Dermis microvascular lymphatic vessel endothelial cell (primary cell): ENCODE measurements around the gene C2CD3. TPM values are rescaled to one million over a fixed set of nuclear protein-coding genes. Genes with fewer than 3 reads are reported as not detected.
"Not testable (repeated sequence)": the region's sequence is repeated elsewhere in the genome, so short reads cannot be mapped to it uniquely, and the experiment has no call there.

Experiments
- DNase-seq, 2 donors: peaks; one replicate each; pipeline versions ENCODE4 v3.0.0 to v3.0.0-alpha.2; 2010; ENCODE audit warnings: low read depth in 2 of 2
- total RNA-seq: library from RNA; depleted of rRNA; stranded (reverse); fragments of >200 nt; gene quantifications from 2 replicates; pipeline ENCODE4 v1.2.1, GENCODE V29; 2014

The C2CD3 gene
- total RNA-seq, 1 donor from 2014 or later = 7.1 TPM

GRCh38 chr11:74168838-74169237 lies 2.0 kb downstream of the C2CD3 start:
- DNase-seq = no peak

DNA sequence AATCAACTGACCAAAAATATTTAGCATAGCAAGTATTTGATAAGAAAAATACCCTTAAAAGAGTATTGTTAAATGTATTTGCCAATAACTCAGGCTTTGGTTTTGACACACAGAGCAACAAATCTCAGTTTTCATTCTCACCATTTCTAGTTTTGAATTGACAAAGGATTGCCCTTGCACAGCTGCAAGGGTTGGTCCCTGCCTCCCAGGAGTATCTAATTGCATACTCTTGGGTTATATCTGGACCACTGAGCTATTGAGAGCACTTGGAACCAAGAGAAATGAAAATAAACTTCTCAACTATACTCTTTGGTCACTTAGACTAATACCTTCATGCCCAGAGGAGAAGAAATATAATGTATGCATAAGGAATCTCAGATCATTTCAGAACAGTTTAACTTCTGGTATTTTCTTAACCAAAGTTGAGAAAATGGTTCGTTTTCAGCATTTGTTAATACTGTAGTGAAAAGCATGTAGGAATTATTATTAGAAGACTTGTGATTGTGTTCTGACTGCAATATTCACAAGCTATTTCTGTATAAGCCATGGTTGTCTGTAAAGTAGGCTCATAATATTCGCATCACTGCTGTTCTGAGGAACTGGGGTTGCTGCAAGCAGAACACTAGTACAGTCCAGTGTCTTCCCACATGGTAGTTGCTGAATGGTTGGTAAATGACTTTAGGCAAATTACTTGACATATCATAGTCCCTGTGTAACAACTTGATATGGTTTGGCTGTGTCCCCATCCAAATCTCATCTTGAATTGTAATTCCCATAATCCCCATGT lies 7.9 kb downstream of the C2CD3 start:
- no peak for DNase-seq

- no peak for DNase-seq
Observed at GRCh38 chr11:74159642-74160041, 11.2 kb downstream of the C2CD3 start.

DNA sequence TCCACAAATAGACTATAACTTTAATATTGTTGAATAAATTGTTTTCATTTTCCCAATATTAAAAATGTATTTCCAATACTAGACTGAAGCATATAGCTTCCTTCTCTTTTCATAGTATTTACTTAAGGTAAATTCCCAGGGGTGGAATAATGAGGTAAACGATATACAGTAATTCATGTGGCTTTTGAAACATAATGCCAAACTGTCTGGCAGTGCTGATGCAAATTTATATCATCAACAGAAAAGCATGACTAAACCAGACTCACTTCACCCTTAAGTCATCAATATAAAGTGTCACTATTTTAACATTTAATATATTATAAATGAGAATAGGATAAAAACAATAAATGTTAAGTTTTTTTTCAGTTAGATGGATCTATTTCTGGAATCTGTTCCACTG lies 13.6 kb downstream of the C2CD3 start:
- DNase-seq = no peak

GRCh38 chr11:74154620-74155281 lies 16.1 kb downstream of the C2CD3 start:
- no peak for DNase-seq

GRCh38 chr11:74153224-74153623 lies 17.6 kb downstream of the C2CD3 start:
- DNase-seq = no peak

DNA sequence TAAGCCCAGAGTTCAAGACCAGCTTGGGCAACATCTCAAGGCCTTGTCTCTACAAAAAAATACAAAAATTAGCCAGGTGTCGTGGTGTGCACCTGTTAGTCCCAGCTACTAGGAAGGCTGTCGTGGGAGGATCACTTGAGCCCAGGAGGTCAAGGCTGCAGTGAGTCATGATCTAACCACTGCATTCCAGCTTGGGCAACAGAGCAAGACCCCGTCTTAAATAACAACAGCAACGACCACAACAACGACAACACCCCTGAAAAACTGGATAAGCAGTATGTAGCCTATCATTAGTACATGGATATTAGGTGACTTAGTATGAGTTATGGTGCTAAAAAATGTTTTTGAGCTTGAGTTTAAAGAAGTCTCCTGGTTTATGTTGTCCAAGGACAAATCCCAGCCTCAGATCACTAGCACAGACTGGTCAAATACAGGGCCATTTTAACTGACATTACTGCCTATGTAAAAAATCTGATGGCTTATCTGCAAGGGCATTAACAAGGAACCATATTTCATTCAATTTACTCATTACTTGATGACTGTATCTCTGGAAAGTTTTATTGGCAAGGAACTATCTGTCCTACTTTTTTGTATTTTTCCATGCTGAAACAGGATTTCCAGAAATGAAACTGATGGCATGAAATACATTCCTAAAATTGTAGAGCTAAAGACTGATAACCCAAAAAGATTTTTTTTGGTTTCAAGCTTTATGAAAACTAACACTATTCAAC lies 23.4 kb downstream of the C2CD3 start:
- DNase-seq = peak in 1 of 2 donors; percentile 27

GRCh38 chr11:74144592-74144991 lies 26.2 kb downstream of the C2CD3 start:
- DNase-seq = no peak

DNA sequence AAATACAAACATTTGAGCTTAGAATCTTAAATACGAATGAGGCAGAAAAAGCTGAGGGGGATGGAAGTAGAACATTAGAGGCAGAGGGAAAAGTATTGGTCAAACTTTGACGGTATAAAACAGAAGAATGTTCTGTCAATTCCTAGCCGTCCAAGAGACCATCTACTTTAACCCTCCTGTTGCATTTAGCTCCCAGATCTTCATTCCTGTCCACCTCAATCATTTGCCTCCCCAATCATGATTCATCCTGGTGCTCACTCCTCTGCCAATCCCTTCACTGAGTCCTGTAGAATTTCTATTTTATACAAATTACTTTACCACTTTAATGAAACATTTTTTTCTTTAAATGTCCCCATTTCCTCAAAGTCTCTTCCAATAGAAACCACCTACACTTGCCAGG lies 28.2 kb downstream of the C2CD3 start:
- DNase-seq = no peak

DNA sequence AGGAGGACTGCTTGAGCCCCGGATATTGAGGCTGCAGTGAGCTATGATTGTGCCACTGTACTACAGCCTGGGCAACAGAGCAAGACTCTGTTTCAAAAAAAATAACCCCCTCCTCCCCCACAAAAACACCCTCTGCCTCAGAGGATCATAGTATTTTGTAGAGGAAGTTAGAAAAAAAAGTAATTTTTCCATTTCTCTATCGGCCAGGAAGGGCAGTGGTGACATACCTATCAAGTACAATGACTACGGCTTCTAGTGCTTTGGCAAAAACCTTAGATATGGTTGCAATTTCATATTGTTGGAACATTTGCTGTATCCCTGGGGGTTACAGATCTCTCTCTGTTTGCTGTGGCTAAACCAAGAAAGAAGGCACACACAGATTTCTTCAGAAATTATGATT lies 28.9 kb downstream of the C2CD3 start:
- peak; percentile 19 to 56 for DNase-seq

DNA sequence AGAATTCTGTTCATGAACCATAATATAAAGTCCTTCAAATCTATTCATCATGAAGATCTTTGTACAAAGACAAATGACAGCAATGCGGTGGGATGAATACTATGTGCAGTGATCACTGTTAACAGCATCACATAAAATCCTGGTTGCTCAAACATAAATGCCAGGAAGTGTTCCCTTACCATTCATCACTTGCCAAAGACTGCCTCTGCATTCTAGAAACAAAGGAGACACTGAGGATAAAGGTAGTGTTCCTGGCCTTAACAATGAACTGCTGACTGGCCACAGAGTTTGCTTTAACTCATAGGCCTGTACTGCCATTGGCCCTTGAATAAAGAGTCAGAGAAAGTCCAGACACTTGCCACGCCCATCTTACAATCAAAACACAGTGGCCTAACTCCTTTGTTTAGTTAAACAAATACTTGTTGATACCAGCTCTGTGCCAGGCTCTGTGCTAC lies 29.5 kb downstream of the C2CD3 start:
- DNase-seq = peak; percentile 23 to 57

- DNase-seq = not testable (repeated sequence)
Observed at GRCh38 chr11:74139919-74140431, 30.8 kb downstream of the C2CD3 start.

DNA sequence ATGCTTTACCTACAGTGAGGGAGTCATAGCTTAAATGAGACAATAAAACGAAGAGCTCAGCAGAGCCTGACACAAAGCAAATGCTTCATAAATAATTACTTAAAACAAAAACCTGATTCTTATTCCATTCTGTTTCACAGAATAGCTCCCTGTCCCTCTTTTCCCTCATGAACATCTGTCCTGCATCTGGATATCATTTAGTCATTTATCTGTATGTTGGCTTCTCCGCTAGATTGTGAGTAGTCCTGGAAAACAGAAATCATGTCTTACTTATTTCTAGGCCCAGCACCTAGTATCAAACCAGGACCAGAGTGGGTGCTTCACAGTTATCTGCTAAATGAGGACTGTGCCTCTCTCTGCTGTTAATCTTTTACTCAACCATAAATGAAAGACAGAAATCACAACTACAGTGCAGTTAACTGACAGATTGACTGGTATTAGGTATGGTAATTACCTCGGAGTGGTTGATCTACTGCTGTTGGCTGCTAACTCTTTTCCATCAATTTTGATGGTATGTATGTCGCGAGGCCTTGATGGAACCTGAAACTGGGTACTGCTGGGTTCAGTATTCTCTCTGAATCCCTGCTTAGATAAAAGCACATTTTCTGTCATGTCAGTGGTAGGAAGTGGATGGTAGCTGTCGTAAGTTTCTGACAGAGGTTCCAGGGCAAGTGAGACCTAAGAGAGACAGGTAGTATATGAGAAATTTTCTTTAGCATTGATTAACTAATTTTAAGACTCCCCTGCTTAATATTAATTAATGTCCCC lies 31.5 kb downstream of the C2CD3 start:
- DNase-seq = no peak

DNA sequence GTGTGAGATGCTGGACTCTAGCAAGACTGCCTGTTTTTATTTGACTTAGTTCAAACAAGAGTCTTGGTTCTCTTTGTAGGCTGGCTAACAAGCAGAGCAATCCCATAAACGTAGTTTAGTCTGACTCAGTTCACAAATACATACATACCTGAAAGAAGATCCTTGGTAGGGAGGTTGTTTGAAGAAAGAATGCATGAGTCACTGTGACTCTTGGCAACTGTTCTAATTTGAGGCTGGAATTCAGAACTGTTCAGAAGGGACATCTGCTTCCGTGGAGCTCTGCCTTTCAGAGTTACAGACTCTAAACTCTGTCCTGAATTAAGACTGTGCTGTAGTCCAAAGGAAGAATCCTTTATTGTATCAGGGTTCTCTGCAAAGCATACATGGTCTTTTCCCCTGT lies 32.2 kb downstream of the C2CD3 start:
- peak; percentile 43 to 90 for DNase-seq

DNA sequence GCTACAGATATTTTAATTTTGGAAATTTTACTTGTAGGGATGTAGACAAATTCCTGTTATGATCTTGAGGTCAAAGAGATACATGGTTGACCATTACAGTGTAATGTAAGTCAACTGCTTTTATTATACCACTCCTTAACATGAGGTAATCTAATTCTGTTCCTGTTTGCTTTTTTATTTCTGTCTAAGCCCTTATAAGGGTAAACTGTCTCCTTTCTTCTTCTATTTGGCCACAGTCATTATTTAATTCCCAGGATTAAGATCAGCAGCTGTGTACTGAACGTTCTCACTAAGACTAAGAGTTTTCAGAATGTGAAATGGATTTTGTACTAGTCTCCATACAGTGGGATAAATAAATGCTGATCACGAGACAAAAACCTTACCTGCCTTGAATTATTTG lies 32.8 kb downstream of the C2CD3 start:
- no peak for DNase-seq

GRCh38 chr11:74135127-74135840 lies 35.5 kb downstream of the C2CD3 start:
- no peak for DNase-seq

- no peak for DNase-seq
Observed at GRCh38 chr11:74134661-74135060, 36.1 kb downstream of the C2CD3 start.

DNA sequence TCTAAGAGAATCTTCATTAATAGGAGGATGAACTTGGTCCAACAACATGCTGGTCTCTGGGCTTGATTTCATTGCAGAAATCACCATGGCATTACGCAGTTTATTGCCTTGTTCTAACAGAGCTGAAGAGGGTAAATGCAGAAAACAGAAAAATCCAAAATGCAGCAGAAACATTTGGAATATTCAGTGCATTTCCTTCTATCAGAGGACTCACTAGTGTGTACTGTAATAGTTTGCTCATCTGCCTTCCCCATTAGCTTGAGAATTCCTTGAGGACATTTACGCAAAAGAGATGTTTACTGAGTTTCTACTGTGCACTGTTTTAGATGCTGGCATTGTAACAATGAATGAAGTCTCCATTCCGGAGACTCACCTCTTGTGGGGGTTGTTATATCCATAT lies 37.4 kb downstream of the C2CD3 start:
- no peak for DNase-seq

DNA sequence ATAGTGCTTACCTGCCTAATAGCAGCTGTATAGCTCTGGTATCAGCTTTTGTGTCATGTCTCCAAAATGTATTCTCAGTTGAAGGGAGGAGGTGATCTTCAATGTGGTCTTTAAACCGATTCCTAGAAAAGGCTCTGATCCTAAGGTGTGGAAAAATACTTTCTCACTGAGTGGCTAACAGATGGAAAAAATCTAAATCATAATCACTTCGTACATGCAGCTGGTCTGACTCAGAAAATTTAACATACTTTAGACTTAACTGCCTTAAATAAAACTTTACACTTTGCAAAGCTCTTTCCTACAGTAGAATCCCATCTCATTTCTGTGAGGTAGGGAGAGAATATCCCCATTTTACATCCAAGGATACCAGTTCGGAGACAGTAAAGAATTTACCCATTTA lies 38.0 kb downstream of the C2CD3 start:
- no peak for DNase-seq

DNA sequence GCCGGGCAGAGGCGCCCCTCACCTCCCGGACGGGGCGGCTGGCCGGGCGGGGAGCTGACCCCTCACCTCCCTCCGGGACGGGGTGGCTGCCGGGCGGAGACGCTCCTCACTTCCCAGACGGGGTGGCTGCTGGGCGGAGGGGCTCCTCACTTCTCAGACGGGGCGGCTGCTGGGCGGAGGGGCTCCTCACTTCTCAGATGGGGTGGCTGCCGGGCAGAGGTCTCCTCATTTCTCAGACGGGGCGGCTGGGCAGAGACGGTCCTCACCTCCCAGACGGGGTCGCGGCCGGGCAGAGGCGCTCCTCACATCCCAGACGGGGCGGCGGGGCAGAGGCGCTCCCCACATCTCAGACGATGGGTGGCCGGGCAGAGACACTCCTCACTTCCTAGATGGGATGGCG lies 41.7 kb downstream of the C2CD3 start:
- not testable (repeated sequence) for DNase-seq

- DNase-seq = no peak
Observed at GRCh38 chr11:74123008-74123448, 47.8 kb downstream of the C2CD3 start.
